CD14-positive monocyte (primary cell): Measurements from ENCODE around the gene ZDHHC24. TPM values are rescaled to one million over a fixed set of nuclear protein-coding genes. Genes with fewer than 3 reads are reported as not detected.

Experiments used
- DNase-seq, 3 donors: peaks; one replicate each; pipeline ENCODE4 v3.0.0-alpha.2; 2011 to 2022
- H2AFZ ChIP-seq: 2 replicates; pipeline ENCODE4 v1.6.0; 2012; ENCODE audit warnings: mild to moderate bottlenecking, low read depth, low read length, inconsistent platforms; ENCODE audit not compliant: insufficient read depth, poor library complexity, severe bottlenecking
- H3K27ac ChIP-seq, 2 donors: 1 replicate in 1 of 2; 2 replicates in 1 of 2; pipeline ENCODE4 v1.5.1; 2012 to 2013; ENCODE audit warnings: low read length in 2 of 2, control low read depth in 1 of 2, inconsistent platforms in 1 of 2, low read depth in 1 of 2, mild to moderate bottlenecking in 1 of 2
- H3K27me3 ChIP-seq, 2 donors: one replicate each; pipeline versions ENCODE4 v1.6.0 to v1.6.1; 2011 to 2013; ENCODE audit warnings: low read length in 2 of 2; ENCODE audit not compliant: control insufficient read depth in 2 of 2, insufficient read depth in 2 of 2
- H3K36me3 ChIP-seq, 2 donors: replicated peaks in 1 of 2; 1 replicate in 1 of 2; 2 replicates in 1 of 2; pipeline versions ENCODE4 v1.5.1 to v1.6.1; 2012 to 2013; ENCODE audit warnings: low read length in 2 of 2, control low read depth in 1 of 2, inconsistent platforms in 1 of 2, mild to moderate bottlenecking in 1 of 2; ENCODE audit not compliant: insufficient read depth in 2 of 2, control insufficient read depth in 1 of 2
- H3K4me1 ChIP-seq, 2 donors: 1 replicate in 1 of 2; 2 replicates in 1 of 2; pipeline versions ENCODE4 v1.5.1 to v1.6.1; 2012 to 2013; ENCODE audit warnings: low read length in 2 of 2, control low read depth in 1 of 2, inconsistent platforms in 1 of 2, mild to moderate bottlenecking in 1 of 2, moderate library complexity in 1 of 2; ENCODE audit not compliant: insufficient read depth in 2 of 2, control insufficient read depth in 1 of 2
- H3K4me2 ChIP-seq: replicated peaks from 2 replicates; pipeline ENCODE3; 2012; ENCODE audit warnings: low read length, moderate library complexity, mild to moderate bottlenecking; ENCODE audit not compliant: poor library complexity, severe bottlenecking; ENCODE audit errors: extremely low read depth
- H3K4me3 ChIP-seq, 3 experiments: fragments of 200-600 bp in 1 of 3; sonication (generic) in 1 of 3; replicated peaks in 1 of 3; 1 replicate in 2 of 3; 2 replicates in 1 of 3; pipeline ENCODE4 v1.5.1; 2011 to 2013; ENCODE audit warnings: low read length in 3 of 3, mild to moderate bottlenecking in 3 of 3, control low read depth in 2 of 3, low read depth in 2 of 3, inconsistent platforms in 1 of 3, moderate library complexity in 1 of 3
- H3K79me2 ChIP-seq: 2 replicates; pipeline ENCODE4 v1.6.0; 2012; ENCODE audit warnings: mild to moderate bottlenecking, control low read depth, inconsistent platforms, low read length, moderate library complexity; ENCODE audit not compliant: insufficient read depth
- H3K9ac ChIP-seq: 2 replicates; pipeline ENCODE4 v1.6.0; 2017; ENCODE audit warnings: low read length, mild to moderate bottlenecking; ENCODE audit not compliant: insufficient read depth, poor library complexity, severe bottlenecking
- H3K9me3 ChIP-seq, 2 donors: replicated peaks in 1 of 2; 1 replicate in 1 of 2; 2 replicates in 1 of 2; pipeline versions ENCODE4 v1.5.1 to v1.6.1; 2012 to 2013; ENCODE audit warnings: low read length in 2 of 2, control low read depth in 1 of 2; ENCODE audit not compliant: control insufficient read depth in 1 of 2, insufficient read depth in 1 of 2
- H4K20me1 ChIP-seq: 2 replicates; pipeline ENCODE4 v1.6.0; 2012; ENCODE audit warnings: mild to moderate bottlenecking, low read length, control low read depth, moderate library complexity; ENCODE audit not compliant: insufficient read depth
- H3K27ac Mint-ChIP-seq, 7 donors: one replicate each; pipeline ENCODE4 v1.8.0; 2020; ENCODE audit warnings: mild to moderate bottlenecking in 7 of 7, mixed read lengths in 7 of 7, moderate library complexity in 6 of 7, inconsistent platforms in 2 of 7
- H3K27me3 Mint-ChIP-seq, 3 donors: one replicate each; pipeline ENCODE4 v1.8.0; 2021 to 2022; ENCODE audit warnings: low read depth in 3 of 3, mild to moderate bottlenecking in 3 of 3, mixed read lengths in 3 of 3, moderate library complexity in 3 of 3, inconsistent platforms in 1 of 3
- H3K36me3 Mint-ChIP-seq, 2 donors: one replicate each; pipeline ENCODE4 v1.8.0; 2020; ENCODE audit warnings: mixed read lengths in 2 of 2, inconsistent platforms in 1 of 2, mild to moderate bottlenecking in 1 of 2
- H3K4me1 Mint-ChIP-seq: one replicate; pipeline ENCODE4 v1.8.0; 2020; ENCODE audit warnings: mild to moderate bottlenecking, mixed read lengths
- H3K4me3 Mint-ChIP-seq, 2 donors: one replicate each; pipeline ENCODE4 v1.8.0; 2020; ENCODE audit warnings: mild to moderate bottlenecking in 2 of 2, mixed read lengths in 2 of 2, moderate library complexity in 1 of 2
- H3K9me3 Mint-ChIP-seq, 7 donors: one replicate each; pipeline ENCODE4 v1.8.0; 2020 to 2022; ENCODE audit warnings: mixed read lengths in 7 of 7, mild to moderate bottlenecking in 6 of 7, moderate library complexity in 6 of 7, inconsistent platforms in 2 of 7
- CTCF ChIP-seq: fragments of 200-600 bp; IDR thresholded peaks from one replicate; pipeline ENCODE4 v1.8.0; 2022; ENCODE audit warnings: antibody characterized with exemption, mild to moderate bottlenecking
- WGBS: methylation state at CpG from one replicate; pipeline ENCODE4 v1.1.5; 2013; ENCODE audit warnings: missing lambda C conversion rate; ENCODE audit not compliant: insufficient coverage; 5-methylcytosine and 5-hydroxymethylcytosine counted together
- intact Hi-C, 2 donors: fragments of 100-400 bp; cut with micrococcal nuclease; formaldehyde crosslinking; loops; one replicate each; pipeline versions ENCODE4 v1.15.0 to v1.15.1; 2023
- polyA plus RNA-seq, 3 donors: library from polyadenylated mRNA; depleted of rRNA in 1 of 3; unstranded in 2 of 3; stranded (reverse) in 1 of 3; fragments of 300-500 nt in 2 of 3; fragments of >200 nt in 1 of 3; fragmentation: Illumina TruSeq in 2 of 3; gene quantifications; 1 replicate in 2 of 3; 2 replicates in 1 of 3; pipeline ENCODE4 v1.2.3, GENCODE V29; 2012 to 2021

The ZDHHC24 gene
- polyA plus RNA-seq, 3 donors, result 10.9 to 14.0 (median 11.9) TPM

GRCh38 chr11:66547662-66548009, 1.8 kb upstream of the ZDHHC24 start:
- intact Hi-C loops, result no loop called here

GRCh38 chr11:66546966-66547661, 1.3 kb upstream of the ZDHHC24 start:
- no peaks in the 10 kb centered on the region for H4K20me1 ChIP-seq
- DNase-seq, result no peak
- Mint-ChIP-seq H3K4me1 (peaks cover 36% of the 10 kb centered on the region), H3K27me3 (peaks cover 16 to 31% (median 23%) of the 10 kb centered on the region in 3 donors), H3K9me3 (peaks cover 0 to 2% (median 0%) of the 10 kb centered on the region in 7 donors), H3K4me3 (peak overlapping the region; percentile 81 to 85), H3K36me3 (peaks cover 13 to 14% of the 10 kb centered on the region in 2 donors), H3K27ac (no peak overlapping the region)
- H3K27me3 ChIP-seq, result peaks cover 0 to 18% of the 10 kb centered on the region in 2 donors
- peak overlapping the region in 1 of 3 experiments; percentile 92 for H3K4me3 ChIP-seq
- 53% methylated on average over 16 of the region's 18 CpGs for WGBS
- peak overlapping the region; percentile 96 for H3K4me2 ChIP-seq
- peaks cover 11% of the 10 kb centered on the region for H3K79me2 ChIP-seq
- H3K9ac ChIP-seq, result no peak overlapping the region
- no peak for TF ChIP-seq CTCF
- peaks cover 35 to 45% of the 10 kb centered on the region in 2 donors for H3K4me1 ChIP-seq
- H3K36me3 ChIP-seq, result peaks cover 6 to 8% of the 10 kb centered on the region in 2 donors
- peak overlapping the region; percentile 96 for H2AFZ ChIP-seq
- H3K9me3 ChIP-seq, result no peaks in the 10 kb centered on the region
- H3K27ac ChIP-seq, result no peak overlapping the region
- intact Hi-C loops, result no loop called here

More at GRCh38 chr11:66547662-66548009, 1.8 kb upstream of the ZDHHC24 start:
- peaks cover under 1 to 3% of the 10 kb centered on the region in 2 donors for H3K36me3 ChIP-seq
- no peak overlapping the region for H3K4me2 ChIP-seq
- peaks cover 11% of the 10 kb centered on the region for H3K79me2 ChIP-seq
- Mint-ChIP-seq H3K9me3 (peaks cover 0 to 2% (median 0%) of the 10 kb centered on the region in 7 donors), H3K36me3 (peaks cover 8 to 9% of the 10 kb centered on the region in 2 donors), H3K4me1 (peaks cover 31% of the 10 kb centered on the region), H3K27ac (no peak overlapping the region), H3K4me3 (no peak overlapping the region), H3K27me3 (peaks cover 14 to 31% (median 23%) of the 10 kb centered on the region in 3 donors)
- no peak overlapping the region for H3K9ac ChIP-seq
- WGBS, result 95% methylated on average over 2 of the region's 5 CpGs
- H4K20me1 ChIP-seq, result no peaks in the 10 kb centered on the region
- no peak overlapping the region for H3K27ac ChIP-seq
- H2AFZ ChIP-seq, result no peak overlapping the region
- H3K4me1 ChIP-seq, result peaks cover 32 to 42% of the 10 kb centered on the region in 2 donors
- peaks cover 0 to 18% of the 10 kb centered on the region in 2 donors for H3K27me3 ChIP-seq
- no peak for DNase-seq
- no peaks in the 10 kb centered on the region for H3K9me3 ChIP-seq
- H3K4me3 ChIP-seq, result no peak overlapping the region
- no peak for TF ChIP-seq CTCF
